HG03060 (cell line): ENCODE results near the gene NT5C3A.
"Not testable (repeated sequence)": the region's sequence is repeated elsewhere in the genome, so short reads cannot be mapped to it uniquely, and the experiment has no call there.

Source experiments
- ATAC-seq: cut with Tn5 transposase; IDR thresholded peaks from one replicate; pipeline ENCODE4 v1.9.1; 2021; ENCODE audit warnings: low read depth, moderate number of reproducible peaks; ENCODE audit not compliant: unreplicated experiment

The NT5C3A gene

GRCh38 chr7:33062023-33062781 lies at the start of gene NT5C3A:
NT5C3A (minus strand) TSS chr7:33062776; CDS start chr7:33062705, 71 bp downstream.
- peak; percentile 27 for ATAC-seq

DNA sequence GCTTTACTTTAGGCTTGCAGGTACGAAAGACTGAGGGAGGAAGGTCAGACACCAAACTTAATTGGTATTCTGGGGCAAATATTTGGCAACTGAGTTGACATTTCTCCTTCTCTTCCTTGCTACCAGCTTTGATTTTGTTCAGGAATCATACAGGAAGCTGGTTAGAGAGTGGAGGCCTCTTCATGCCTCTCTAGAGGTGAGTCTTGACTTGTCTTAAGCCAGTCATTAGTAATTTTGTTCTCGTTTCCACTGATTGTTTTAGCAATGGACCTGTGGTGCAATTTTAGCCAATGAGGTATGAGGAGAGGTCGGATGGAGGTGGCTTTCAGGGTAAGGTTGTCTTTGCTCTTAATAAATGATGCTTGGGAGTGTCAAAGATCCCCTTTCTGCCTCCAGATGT lies 49.0 kb upstream of the NT5C3A start:
- no peak for ATAC-seq

DNA sequence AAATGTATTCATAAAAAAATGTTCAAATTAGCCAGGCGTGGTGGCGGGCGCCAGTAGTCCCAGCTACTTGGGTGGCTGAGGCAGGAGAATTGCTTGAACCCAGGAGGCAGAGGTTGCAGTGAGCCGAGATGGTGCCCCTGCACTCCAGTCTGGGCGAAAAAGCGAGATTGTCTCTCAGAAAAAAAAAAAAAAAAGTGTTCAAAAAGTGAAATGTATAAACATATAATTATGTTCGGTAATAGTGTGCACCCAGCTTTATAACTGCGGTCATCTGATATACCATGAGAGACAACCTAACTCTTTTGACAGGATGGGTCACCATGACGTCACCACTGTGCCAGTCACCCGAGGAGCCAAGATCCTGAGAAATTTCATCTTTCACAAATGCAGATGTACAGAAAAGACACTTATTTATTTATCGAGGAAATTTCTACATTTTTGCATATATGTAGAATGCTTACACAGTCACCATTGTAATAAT lies 47.2 kb upstream of the NT5C3A start:
- ATAC-seq: no peak

DNA sequence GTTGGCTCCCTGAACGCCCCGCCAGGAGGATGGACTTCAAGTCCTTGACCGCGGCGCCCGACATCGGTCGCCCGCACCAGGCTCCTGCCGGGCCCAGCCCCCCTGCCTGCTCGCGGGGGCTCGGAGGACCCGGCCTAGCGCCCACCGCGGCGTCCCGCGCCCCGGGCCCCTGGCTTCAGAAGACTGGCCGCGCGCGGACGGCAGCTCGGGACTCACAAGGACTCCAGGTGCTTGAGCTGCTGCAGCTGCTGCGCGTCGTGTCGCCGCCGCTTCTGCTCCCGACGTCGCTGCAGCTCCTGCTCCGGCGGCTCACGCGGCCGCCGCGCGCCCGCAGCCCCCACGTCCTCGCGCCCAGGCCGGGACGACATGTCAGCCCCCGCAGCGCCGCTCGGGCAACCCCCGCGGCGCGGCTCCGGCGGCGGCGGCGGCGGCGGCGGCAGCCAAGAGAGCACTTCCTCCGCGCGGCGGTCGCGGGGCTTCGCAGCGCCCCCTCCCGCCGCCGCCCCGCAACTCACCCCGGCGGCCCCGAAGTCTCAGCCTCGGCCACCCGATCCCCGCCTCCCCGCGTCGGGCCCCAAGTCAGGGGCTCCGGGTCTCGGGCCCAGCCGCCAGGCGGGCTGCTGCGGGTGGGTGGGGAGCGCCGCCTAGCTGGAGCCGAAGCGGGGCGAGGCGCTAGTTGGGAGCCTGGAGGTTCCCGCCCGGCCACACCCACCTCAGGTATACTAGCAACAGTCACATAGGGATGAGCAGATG lies 46.6 kb upstream of the NT5C3A start, which contains the start of gene RP9:
Gene RP9, minus strand, starts transcription at position 400 of the 753 bp plus-strand sequence. Its CDS starts 32 bp downstream, at position 368.
- peak; percentile 30 for ATAC-seq

- ATAC-seq: no peak
Observed at GRCh38 chr7:33108554-33109004, 46.0 kb upstream of the NT5C3A start.

DNA sequence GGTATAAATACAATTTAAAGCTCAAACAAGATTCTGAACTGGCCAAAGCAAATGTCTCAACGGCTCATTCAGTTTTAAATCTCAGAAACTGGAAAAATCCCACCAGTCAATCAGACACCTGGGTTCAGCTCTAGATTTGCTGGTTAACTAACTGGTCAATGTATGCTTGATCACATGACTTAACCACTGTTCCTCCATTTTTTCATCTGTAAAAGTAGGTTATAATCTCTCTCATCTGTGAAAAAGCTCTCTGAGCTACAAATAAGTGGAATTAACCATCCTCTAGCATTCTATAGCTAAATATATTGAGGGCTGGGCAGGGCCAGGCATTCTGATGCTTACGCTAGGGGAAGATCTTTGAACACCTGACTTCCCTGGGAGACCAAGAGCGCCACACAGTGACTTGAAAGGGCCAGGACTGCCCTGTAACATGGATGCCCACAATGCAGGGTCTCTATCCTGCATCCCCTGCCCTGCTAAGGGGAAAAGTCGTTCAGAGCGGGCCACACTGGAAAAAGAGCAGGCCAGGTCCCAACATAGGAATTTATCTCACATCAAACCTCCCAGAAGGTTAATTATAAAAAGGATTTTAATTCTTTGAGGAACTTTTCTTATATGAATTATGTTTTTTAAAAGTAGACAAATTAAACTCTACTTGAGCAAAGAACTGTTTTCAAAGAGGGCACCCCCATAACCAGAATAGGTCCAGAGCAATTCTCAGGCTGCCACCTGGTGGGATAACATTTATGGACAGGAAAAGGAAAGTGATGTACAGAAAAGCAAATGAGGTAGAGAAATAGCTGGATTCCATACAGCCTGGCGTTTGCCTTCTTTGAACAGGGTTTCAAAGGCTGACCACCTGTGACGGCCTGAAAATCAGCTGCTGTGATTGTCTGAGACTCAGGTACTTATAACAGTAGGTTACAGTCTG lies 44.8 kb upstream of the NT5C3A start:
- ATAC-seq: peak; percentile 62

GRCh38 chr7:33101906-33102305 lies 39.3 kb upstream of the NT5C3A start:
- ATAC-seq: no peak

GRCh38 chr7:33100770-33101169 lies 38.2 kb upstream of the NT5C3A start:
- no peak for ATAC-seq

- no peak for ATAC-seq
Observed at GRCh38 chr7:33099154-33099940, 36.8 kb upstream of the NT5C3A start.

DNA sequence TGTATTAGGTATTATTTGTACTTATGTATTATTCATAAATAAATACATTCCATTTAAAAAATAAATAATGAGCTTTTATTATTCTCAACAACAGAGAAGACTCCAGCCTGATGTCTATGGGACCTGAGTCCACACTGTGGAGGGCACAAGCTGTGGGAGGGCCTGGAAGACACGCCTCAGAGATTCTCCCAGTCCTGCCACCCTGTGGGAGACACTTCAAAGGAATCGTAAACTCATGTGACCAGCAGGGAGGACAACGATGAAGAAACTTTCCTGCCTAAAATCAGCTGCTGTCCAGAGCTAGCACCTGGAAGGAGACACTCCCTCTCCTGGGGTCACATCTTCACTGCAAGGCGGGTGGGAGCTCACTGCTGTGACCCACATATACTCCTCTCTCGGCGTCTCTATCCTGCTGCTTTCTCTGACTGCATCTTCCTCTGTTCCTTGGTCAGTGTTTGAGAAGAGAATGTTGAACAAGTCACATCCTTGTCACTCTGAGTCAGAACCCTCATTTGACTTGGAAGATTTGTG lies 32.2 kb upstream of the NT5C3A start:
- ATAC-seq: not testable (repeated sequence)

- no peak for ATAC-seq
Observed at GRCh38 chr7:33093266-33093665, 30.7 kb upstream of the NT5C3A start.

- ATAC-seq: no peak
Observed at GRCh38 chr7:33091641-33092191, 29.1 kb upstream of the NT5C3A start.

GRCh38 chr7:33091111-33091531 lies 28.5 kb upstream of the NT5C3A start:
- no peak for ATAC-seq

GRCh38 chr7:33089142-33089541 lies 26.6 kb upstream of the NT5C3A start:
- no peak for ATAC-seq

GRCh38 chr7:33087858-33088257 lies 25.3 kb upstream of the NT5C3A start:
- ATAC-seq: no peak

- no peak for ATAC-seq
Observed at GRCh38 chr7:33087356-33087755, 24.8 kb upstream of the NT5C3A start.

GRCh38 chr7:33079763-33080690 lies 17.5 kb upstream of the NT5C3A start:
- no peak for ATAC-seq

GRCh38 chr7:33079096-33079495 lies 16.5 kb upstream of the NT5C3A start:
- no peak for ATAC-seq
